NCI-H1105 (cell line): ENCODE results near the gene SLC1A5.

Source experiments
- DNase-seq: peaks from one replicate; lab custom pipeline; 2025; lab: John Stamatoyannopoulos, UW

Gene SLC1A5

DNA sequence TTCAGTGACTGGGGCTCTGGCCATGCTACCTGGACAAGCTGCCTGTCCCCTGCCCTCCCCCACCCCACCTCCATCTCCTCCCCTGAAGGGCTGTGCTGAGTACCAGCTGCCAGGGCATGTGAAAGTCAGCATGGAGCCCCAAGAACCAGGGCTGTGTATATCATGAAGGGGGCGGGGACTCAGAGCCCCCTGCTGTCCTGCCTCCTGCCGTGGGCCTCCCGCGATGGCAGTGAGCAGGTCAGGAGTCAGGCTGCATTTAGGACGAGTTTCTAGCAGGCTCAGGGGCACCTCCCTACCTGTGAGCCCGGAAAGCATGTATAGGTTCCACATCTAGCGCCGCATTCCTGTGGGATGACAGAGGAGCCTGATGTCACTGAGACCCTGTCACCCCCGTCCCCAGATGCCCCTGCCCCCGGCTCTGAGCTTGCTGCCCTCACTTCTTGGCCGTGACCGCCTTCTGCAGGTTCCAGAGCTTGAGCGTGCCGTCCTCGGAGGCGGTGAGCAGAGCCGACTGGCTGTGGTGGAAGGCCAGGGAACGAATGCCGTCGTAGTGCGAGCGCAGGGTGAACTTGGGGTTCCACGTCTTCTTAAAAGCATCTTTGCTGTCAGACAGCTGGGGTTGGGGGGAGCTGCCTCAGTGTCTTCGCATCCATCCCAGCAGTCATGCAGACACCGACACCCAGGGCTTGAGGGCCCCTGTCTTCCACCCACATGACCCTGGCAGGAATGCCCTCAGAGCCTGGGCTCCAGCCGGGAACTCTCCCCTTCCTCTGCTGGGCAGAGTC lies 63.2 kb downstream of the SLC1A5 start:
- no peak for DNase-seq
